ENCODE results near the gene SETDB2. TPM values are rescaled to one million over a fixed set of nuclear protein-coding genes. Genes with fewer than 3 reads are reported as not detected.

The SETDB2 gene, protein sequence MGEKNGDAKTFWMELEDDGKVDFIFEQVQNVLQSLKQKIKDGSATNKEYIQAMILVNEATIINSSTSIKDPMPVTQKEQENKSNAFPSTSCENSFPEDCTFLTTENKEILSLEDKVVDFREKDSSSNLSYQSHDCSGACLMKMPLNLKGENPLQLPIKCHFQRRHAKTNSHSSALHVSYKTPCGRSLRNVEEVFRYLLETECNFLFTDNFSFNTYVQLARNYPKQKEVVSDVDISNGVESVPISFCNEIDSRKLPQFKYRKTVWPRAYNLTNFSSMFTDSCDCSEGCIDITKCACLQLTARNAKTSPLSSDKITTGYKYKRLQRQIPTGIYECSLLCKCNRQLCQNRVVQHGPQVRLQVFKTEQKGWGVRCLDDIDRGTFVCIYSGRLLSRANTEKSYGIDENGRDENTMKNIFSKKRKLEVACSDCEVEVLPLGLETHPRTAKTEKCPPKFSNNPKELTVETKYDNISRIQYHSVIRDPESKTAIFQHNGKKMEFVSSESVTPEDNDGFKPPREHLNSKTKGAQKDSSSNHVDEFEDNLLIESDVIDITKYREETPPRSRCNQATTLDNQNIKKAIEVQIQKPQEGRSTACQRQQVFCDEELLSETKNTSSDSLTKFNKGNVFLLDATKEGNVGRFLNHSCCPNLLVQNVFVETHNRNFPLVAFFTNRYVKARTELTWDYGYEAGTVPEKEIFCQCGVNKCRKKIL
- 1.6 to 2.1 TPM (median 1.9 TPM) in 5 replicates for total RNA-seq (2022; extraction: Qiagen RNA extraction; ENCODE audit: low read depth)

DNA sequence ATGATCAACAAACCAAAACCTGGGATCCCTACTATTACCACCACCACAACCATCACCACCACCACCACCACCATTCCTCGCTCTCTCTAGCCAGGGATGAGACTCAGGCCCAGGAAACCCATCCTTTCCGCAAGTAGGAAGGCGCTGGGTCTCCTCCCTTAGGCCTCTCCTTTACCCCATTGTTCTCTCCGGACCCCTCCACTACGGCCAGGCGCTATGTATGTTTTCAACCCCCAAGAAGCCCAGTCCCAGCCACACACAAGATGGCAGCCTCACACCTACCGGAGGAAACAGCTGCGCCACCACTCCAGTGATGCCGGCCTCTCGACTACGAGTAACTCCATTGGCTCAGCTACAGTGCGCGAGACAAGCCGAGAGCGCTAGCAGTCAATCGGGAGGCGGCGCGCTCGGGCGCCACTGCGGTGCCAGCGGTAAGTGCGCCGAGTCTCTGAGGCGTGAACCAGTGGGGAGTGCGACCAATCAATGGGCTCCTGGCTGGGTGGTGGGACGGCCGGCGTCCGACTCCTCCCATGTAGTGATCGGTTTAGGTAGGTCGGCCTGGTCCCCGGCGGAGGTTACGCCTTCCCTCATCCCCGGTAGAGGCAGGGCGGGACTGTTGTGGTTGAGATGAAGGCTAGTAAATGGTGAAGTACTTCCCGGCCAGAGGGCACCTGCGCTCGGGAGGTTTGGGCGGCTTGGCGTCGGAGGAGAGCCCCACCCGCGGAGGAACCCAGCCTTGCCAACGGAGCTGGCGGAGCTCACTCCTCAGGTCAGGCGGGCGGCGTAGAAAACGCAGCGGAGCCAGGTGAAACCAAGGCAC lies at the start of gene SETDB2, which contains the start of gene CAB39L:
SETDB2 (plus strand) TSS at position 571 of the 820 bp plus-strand sequence. CDS start 7,620 bp downstream, outside the sequence.
CAB39L (minus strand) TSS at position 361 of the 820 bp plus-strand sequence. CDS start 61,154 bp downstream, outside the sequence.

DNA sequence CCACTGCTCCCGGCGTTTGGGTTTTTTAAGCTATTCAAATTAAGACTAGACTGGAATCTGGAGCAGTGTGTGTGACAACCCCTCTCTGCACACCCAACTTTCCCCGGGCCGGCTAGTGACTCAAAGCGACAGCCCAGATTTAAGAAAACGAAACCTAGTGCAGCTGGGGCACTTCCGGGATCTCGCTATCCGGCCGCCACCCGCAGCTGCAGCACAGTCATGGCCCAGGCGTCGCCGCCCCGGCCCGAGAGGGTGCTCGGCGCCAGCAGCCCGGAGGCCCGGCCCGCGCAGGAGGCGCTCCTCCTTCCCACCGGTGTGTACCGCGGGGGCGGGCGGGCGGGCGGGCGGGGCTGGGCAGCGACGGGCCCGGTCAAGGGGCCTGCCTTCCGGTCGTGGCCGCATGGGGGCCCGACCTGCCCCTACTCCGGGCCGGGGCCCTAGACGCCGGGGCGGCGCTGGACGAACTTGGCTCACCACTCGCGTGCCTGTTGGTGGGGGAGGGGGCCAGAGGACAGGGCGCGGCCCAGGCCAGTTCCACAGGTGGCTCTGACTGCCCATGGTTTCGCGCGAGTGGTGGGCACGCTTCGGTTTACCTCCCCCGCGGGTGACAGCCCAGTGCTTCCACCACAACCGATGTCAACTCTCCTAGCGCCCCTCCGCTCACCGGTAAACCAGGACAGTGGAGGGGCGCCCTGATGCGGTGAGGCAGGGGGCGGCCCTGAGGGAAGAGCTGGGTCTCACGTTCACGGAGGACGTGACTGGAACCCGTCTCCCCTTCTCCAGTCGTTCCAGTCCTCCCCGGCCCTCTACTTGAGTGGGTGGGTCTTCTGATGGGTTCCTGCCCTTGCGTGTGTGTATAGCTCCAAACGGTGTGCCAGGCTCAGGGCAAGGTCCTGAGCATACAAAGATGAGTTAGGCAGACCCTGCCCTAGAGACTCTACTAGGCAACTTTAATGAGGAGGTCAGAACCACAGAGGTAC lies 52.0 kb downstream of the SETDB2 start, which contains the start of gene PHF11:
PHF11 (plus strand) TSS at position 171 of the 980 bp plus-strand sequence; CDS start at position 220, 49 bp downstream.

Other genes with a start within 250 kb of the SETDB2 start
- gene MLNR, start 223.9 kb upstream of the SETDB2 start, total RNA-seq (2022; extraction: Qiagen RNA extraction; ENCODE audit: low read depth): 0.21 to 0.70 TPM (median 0.23 TPM) in 5 replicates
- gene CDADC1, start 196.3 kb upstream of the SETDB2 start, total RNA-seq (2022; extraction: Qiagen RNA extraction; ENCODE audit: low read depth): 6.2 to 9.0 TPM (median 8.2 TPM) in 5 replicates
- gene CAB39L, start 210 bp upstream of the SETDB2 start, total RNA-seq (2022; extraction: Qiagen RNA extraction; ENCODE audit: low read depth): 2.0 to 2.4 TPM (median 2.2 TPM) in 5 replicates
- gene PHF11, start 51.7 kb downstream of the SETDB2 start, total RNA-seq (2022; extraction: Qiagen RNA extraction; ENCODE audit: low read depth): 6.4 to 8.1 TPM (median 7.0 TPM) in 5 replicates
- gene RCBTB1, start 141.3 kb downstream of the SETDB2 start, total RNA-seq (2022; extraction: Qiagen RNA extraction; ENCODE audit: low read depth): 8.2 to 10.1 TPM (median 9.0 TPM) in 5 replicates
- not detected in 5 replicates for gene ARL11, start 184.2 kb downstream of the SETDB2 start, total RNA-seq (2022; extraction: Qiagen RNA extraction; ENCODE audit: low read depth)
- 44.7 to 69.3 TPM (median 64.9 TPM) in 5 replicates for gene EBPL, start 247.2 kb downstream of the SETDB2 start, total RNA-seq (2022; extraction: Qiagen RNA extraction; ENCODE audit: low read depth)